Activated CD4-positive, alpha-beta T cell treated with anti-CD3 and anti-CD28 coated beads, Interleukin-10, Interleukin-2, amounts not matched to agents 100 ng/mL and 50 ng/mL, durations not matched to agents 16 hours and 8 hours (primary cell): Measurements from ENCODE around the gene TUT4.

Experiments
- DNase-seq: peaks from one replicate; pipeline ENCODE4 v3.0.0-alpha.2; 2020

The TUT4 gene

DNA sequence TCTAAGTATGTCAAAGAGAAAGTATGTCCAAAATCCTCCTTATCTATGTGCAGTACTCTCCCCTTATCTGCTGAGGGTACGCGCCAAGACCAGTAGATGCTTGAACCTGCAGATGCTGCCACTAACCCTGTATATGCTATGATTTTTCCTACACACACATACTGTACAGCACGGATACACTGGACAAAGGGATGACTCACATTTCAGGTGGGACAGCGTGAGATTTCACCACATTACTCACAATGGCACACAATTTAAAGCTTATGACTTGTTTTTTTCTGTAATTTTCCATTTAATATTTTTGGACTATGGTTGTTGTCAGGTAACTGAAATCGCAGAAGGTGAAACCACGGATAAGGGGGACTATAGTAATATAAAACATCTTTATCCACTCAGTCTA, 152.8 kb downstream of the TUT4 start:
- no peak for DNase-seq

GRCh38 chr1:52399629-52400028, 153.3 kb downstream of the TUT4 start:
- no peak for DNase-seq

DNA sequence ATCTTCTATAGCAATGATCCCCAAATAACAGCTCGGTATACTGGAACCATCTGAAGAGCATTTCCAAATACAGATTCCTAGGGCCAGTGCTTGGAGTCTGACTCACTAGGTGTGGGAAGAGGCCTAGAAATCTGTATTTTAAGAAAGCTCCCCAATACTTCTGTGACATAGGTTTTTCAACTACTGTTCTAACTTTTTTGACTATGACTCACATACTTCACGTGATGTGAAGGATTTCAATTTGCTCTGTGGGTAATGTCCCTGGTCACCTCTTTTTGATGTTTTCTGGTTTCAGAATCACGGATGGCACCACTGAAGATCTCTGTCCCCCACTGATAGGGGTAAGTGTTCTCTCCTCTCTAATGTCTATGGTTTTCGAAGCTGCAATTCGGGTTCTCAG, 159.7 kb downstream of the TUT4 start:
- no peak for DNase-seq

DNA sequence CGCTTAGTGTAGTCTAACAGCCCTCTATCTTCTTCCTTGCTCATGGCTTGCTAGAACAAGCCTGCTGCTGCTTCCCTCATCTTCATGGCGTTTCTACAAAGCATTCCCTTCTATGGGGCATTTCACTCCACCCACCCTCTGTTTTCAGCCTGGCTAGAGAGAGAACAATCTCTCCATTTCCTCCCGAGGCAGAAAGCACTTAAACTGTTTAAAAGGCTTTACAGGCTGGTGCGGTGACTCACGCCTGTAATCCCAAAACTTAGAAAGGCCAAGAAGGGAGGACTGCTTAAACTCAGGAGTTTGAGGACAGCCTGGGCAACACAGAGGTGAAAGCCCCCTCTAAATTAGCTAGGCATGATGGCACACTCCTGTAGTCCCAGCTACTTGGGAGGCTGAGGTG, 166.4 kb downstream of the TUT4 start:
- no peak for DNase-seq

DNA sequence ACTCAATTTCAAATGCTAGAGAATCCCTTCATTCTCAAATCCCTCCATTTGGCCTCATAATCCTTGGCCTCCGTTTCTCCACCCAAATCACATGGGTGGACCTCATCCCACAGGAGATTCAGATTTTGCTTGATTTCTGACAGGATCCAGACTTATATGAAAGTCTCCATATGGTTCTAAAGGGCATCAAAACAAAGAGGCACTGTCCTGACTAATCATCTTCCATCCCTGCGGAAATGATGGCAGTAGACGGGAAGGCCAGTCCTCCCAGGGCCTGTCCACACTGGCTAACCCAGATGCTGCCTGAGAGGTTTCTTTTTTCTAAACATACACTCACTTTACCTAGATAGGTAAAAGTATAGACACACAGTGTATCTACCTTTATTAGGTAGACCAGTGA, 167.5 kb downstream of the TUT4 start:
- DNase-seq, result no peak
